Activated CD4-positive, alpha-beta T cell treated with anti-CD3 and anti-CD28 coated beads, Interleukin-2, amount 10 ng/mL, durations not matched to agents 24 days and 14 days (primary cell): ENCODE measurements around the gene BTNL8. TPM values are rescaled to one million over a fixed set of nuclear protein-coding genes. Genes with fewer than 3 reads are reported as not detected.
"Not testable (repeated sequence)": the region's sequence is repeated elsewhere in the genome, so short reads cannot be mapped to it uniquely, and the experiment has no call there.

Source experiments
- DNase-seq: peaks from one replicate; pipeline ENCODE4 v3.0.0; 2022
- H3K27ac Mint-ChIP-seq: one replicate; pipeline ENCODE4 v1.8.0; 2022; ENCODE audit warnings: mild to moderate bottlenecking, mixed read lengths
- H3K27me3 Mint-ChIP-seq: one replicate; pipeline ENCODE4 v1.8.0; 2022; ENCODE audit warnings: mixed read lengths
- H3K36me3 Mint-ChIP-seq: one replicate; pipeline ENCODE4 v1.8.0; 2022; ENCODE audit warnings: low read depth, mild to moderate bottlenecking, mixed read lengths
- H3K4me1 Mint-ChIP-seq: one replicate; pipeline ENCODE4 v1.8.0; 2021; ENCODE audit warnings: mixed read lengths
- H3K4me3 Mint-ChIP-seq: one replicate; pipeline ENCODE4 v1.8.0; 2022; ENCODE audit warnings: mild to moderate bottlenecking, moderate library complexity, mixed read lengths
- H3K9me3 Mint-ChIP-seq: one replicate; pipeline ENCODE4 v1.8.0; 2021; ENCODE audit warnings: mixed read lengths
- intact Hi-C: fragments of 100-400 bp; cut with micrococcal nuclease; formaldehyde crosslinking; loops from one replicate; pipeline ENCODE4 v1.15.1; 2023
- total RNA-seq: library from RNA; stranded (reverse); gene quantifications from 2 replicates; pipeline ENCODE4 v1.2.3, GENCODE V29; 2022

The BTNL8 gene
- total RNA-seq, 1 donor from 2014 or later: not detected

DNA sequence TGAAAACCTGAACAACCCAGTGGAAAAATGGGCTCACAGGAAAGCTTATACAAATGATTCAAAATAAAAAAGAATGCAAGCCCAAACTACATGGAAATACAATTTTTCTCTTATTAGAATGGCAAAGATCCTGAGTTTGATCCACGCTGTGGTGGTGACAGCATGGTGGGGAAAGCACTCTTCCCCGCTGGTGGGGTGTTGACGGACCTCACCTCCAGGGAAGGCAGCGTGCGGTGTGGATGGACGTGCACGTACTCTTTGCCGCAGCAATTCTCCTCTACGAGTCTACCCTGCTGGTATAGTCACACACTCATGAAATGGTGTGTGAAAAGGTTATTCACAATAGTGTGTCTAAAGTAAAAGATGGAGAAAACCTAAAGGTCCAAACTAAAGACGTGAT, 32.0 kb upstream of the BTNL8 start:
- Mint-ChIP-seq H3K27ac (no peak overlapping the region), H3K4me1 (peaks cover 2% of the 10 kb centered on the region), H3K4me3 (no peak overlapping the region), H3K9me3 (no peaks in the 10 kb centered on the region), H3K36me3 (no peaks in the 10 kb centered on the region), H3K27me3 (peaks cover 14% of the 10 kb centered on the region)
- intact Hi-C loops: loop anchor here (10.0 kb wide), 1 partner anchor 398 kb away; the partner anchor contains the start of gene TRIM52
- DNase-seq: no peak

- Mint-ChIP-seq H3K9me3 (no peaks in the 10 kb centered on the region), H3K36me3 (no peaks in the 10 kb centered on the region), H3K27ac (no peak overlapping the region), H3K4me3 (no peak overlapping the region), H3K27me3 (peaks cover 10% of the 10 kb centered on the region), H3K4me1 (peaks cover 6% of the 10 kb centered on the region)
- intact Hi-C loops: loop anchor here (2.0 to 10.0 kb wide), 2 partner anchors 290 to 396 kb away; partner anchors contain the start of gene TRIM52
- DNase-seq: peak; percentile 89
These were observed 30.0 kb upstream of the BTNL8 start for GRCh38 chr5:180868960-180869359.

DNA sequence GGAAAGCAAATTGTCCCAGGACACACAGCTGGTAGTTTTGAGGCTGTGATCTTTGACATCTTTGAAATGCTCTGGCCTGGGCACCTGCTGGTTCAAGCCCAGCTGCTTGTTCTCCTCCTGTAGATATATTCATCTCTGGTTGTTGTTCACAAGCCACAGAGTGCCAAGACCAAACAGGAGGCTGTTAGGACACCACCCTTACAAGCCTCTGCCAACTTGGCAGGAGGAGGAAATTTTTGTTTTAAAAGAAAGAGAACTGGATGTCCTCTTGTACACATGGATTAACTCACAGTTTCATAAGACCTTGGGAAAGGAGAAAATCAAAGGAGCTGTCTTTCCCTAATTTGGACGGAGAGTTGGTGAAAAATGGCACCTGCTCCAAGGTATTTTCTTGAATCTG, 29.4 kb upstream of the BTNL8 start:
- intact Hi-C loops: loop anchor here (2.0 to 10.0 kb wide), 2 partner anchors 289 to 395 kb away; partner anchors contain the start of gene TRIM52
- Mint-ChIP-seq H3K9me3 (no peaks in the 10 kb centered on the region), H3K4me3 (no peak overlapping the region), H3K4me1 (peaks cover 8% of the 10 kb centered on the region), H3K27me3 (peaks cover 10% of the 10 kb centered on the region), H3K27ac (no peak overlapping the region), H3K36me3 (no peaks in the 10 kb centered on the region)
- DNase-seq: no peak

DNA sequence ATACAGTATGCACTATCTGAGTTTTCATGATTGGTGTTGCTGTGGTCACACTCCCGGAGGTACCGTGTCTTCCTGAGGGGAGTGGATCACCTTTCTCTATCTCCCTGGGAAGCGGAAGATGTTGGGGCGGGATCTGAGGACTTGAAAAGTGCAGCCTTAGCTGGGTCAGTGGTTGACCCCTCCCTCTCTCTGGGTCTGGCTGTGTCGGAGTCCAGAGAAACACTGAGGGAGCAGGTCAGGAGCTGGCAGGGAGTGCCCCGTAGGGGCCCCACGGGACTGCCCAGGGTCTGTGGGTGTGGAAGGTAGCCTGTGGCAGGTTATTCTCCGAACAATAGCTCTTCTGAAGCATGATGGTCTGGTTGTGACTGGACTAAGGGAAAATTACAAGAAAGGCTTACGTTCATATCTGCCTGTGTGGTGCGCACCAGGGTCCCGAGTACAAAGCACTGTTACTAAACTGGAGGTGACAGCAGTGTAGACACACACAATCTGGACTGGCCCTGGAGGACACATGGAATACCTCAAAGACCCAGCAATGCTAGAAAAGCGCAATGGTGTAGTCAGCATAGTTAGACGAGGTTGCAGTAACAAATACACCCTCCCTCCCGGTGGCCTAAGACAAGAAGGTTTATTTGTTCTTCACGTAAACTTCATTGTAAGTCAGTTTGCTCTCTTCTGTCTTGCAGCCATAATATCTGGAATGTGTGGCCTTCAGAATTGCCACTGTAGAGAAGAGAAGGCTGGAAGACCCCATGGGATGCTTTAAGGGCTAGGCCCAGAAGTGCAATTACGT, 28.5 kb upstream of the BTNL8 start:
- intact Hi-C loops: no loop called here
- no peaks in the 10 kb centered on the region for H3K9me3 Mint-ChIP-seq
- peaks cover 10% of the 10 kb centered on the region for H3K27me3 Mint-ChIP-seq
- no peak for DNase-seq
- no peak overlapping the region for H3K4me3 Mint-ChIP-seq
- H3K4me1 Mint-ChIP-seq: peaks cover 8% of the 10 kb centered on the region
- no peak overlapping the region for H3K27ac Mint-ChIP-seq
- H3K36me3 Mint-ChIP-seq: no peaks in the 10 kb centered on the region

DNA sequence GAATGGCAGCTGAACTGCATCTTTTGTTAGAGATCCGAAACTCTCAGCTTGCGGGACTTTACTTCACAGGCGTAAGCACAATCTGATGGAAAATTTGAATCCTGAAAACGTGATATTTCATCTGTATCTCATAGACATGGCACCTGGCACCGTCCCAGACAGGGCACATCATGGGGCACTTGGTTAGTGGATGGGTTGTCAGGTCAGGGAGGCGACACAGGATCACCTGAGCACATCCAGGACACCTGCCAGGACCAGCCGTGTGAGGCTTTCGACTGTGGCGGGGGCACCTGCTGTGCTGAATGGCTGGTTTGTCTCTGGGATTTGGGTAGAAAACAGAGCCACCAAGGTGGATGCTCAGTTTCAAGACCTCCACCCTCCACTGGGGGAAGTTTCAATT, 26.5 kb upstream of the BTNL8 start:
- H3K4me3 Mint-ChIP-seq: no peak overlapping the region
- H3K4me1 Mint-ChIP-seq: peaks cover 8% of the 10 kb centered on the region
- H3K27ac Mint-ChIP-seq: no peak overlapping the region
- intact Hi-C loops: no loop called here
- peaks cover 4% of the 10 kb centered on the region for H3K27me3 Mint-ChIP-seq
- H3K36me3 Mint-ChIP-seq: no peaks in the 10 kb centered on the region
- DNase-seq: no peak
- H3K9me3 Mint-ChIP-seq: no peaks in the 10 kb centered on the region

DNA sequence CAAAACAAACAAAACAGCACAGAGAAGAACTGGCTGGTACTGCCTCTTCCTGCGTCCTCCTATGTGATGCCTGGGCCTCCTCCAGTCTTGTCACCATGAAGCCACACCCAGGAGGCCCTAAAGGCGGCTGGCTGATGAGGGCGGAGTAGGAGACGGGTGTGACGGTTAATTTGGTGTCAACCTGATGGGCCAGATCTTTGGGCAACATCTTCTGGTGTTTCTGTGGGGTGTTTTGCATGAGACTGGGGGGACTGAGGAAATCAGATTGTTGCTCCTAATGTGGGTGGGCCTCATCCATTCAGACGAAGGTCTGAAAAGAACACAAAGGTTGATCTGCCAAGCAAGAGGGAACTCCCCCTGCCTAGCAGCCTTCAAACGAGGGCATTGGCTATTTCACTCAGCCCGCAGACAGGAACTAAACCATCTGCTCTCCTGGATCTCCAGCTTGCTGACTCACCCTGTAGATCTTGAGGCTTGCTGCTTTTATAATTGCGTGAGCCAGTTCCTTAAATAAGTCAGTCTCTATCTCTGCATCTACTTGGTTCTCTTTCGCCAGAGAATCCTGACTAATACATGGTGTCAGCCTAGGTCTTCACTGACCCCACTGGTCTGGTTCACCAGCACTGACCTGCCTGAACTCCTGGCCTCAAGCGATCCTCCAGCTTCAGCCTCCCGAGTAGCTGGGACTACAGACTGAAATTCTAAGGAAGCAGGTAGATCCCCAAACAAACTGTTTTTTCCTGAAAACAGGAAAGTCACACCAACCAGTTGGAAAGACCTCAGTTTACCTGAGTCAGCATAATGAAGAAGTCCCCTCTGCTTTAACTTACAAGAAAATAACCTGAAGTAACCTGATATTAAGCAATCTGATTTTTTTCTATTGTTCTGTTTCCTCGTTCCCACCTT, 25.1 kb upstream of the BTNL8 start:
- Mint-ChIP-seq H3K9me3 (no peaks in the 10 kb centered on the region), H3K36me3 (no peaks in the 10 kb centered on the region), H3K4me3 (no peak overlapping the region), H3K27ac (peak overlapping the region; percentile 46), H3K27me3 (peaks cover 2% of the 10 kb centered on the region), H3K4me1 (peaks cover 7% of the 10 kb centered on the region)
- intact Hi-C loops: no loop called here
- peak; percentile 59 for DNase-seq

- H3K9me3 Mint-ChIP-seq: no peaks in the 10 kb centered on the region
- no peak overlapping the region for H3K27ac Mint-ChIP-seq
- peaks cover 6% of the 10 kb centered on the region for H3K4me1 Mint-ChIP-seq
- intact Hi-C loops: no loop called here
- DNase-seq: no peak
- peaks cover 1% of the 10 kb centered on the region for H3K27me3 Mint-ChIP-seq
- no peaks in the 10 kb centered on the region for H3K36me3 Mint-ChIP-seq
- no peak overlapping the region for H3K4me3 Mint-ChIP-seq
These were observed 24.0 kb upstream of the BTNL8 start for GRCh38 chr5:180874804-180875582.

- peaks cover 6% of the 10 kb centered on the region for H3K4me1 Mint-ChIP-seq
- no peaks in the 10 kb centered on the region for H3K9me3 Mint-ChIP-seq
- peaks cover 1% of the 10 kb centered on the region for H3K27me3 Mint-ChIP-seq
- H3K27ac Mint-ChIP-seq: no peak overlapping the region
- no peak overlapping the region for H3K4me3 Mint-ChIP-seq
- H3K36me3 Mint-ChIP-seq: no peaks in the 10 kb centered on the region
- DNase-seq: no peak
- intact Hi-C loops: no loop called here
These were observed 23.0 kb upstream of the BTNL8 start for GRCh38 chr5:180875860-180876426.

- H3K27me3 Mint-ChIP-seq: peaks cover 29% of the 10 kb centered on the region
- H3K9me3 Mint-ChIP-seq, DNase-seq, intact Hi-C loops, H3K36me3 Mint-ChIP-seq, H3K4me1 Mint-ChIP-seq, H3K4me3 Mint-ChIP-seq, H3K27ac Mint-ChIP-seq: not testable (repeated sequence)
These were observed 13.0 kb upstream of the BTNL8 start for GRCh38 chr5:180885845-180886529.

DNA sequence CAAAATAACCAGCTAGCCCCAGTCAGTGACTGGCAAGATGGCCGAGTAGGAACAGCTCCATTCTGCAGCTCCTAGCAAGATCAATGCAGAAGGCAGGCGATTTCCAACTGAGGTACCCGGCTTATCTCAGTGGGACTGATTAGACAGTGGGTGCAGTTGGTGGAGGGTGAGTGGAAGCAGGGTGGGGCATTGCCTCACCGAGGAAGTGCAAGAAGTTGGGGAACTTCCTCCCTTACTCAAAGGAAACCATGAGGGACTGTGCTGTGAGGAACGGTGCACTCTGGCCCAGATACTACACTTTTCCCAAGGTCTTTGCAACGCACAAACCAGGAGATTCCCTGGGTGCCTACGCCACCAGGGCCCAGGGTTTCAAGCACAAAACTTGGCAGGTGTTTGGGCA, 9.6 kb upstream of the BTNL8 start:
- intact Hi-C loops: no loop called here
- DNase-seq: no peak
- peaks cover 25% of the 10 kb centered on the region for H3K27me3 Mint-ChIP-seq
- no peak overlapping the region for H3K4me3 Mint-ChIP-seq
- no peaks in the 10 kb centered on the region for H3K9me3 Mint-ChIP-seq
- H3K4me1 Mint-ChIP-seq: no peaks in the 10 kb centered on the region
- no peaks in the 10 kb centered on the region for H3K36me3 Mint-ChIP-seq
- H3K27ac Mint-ChIP-seq: no peak overlapping the region

DNA sequence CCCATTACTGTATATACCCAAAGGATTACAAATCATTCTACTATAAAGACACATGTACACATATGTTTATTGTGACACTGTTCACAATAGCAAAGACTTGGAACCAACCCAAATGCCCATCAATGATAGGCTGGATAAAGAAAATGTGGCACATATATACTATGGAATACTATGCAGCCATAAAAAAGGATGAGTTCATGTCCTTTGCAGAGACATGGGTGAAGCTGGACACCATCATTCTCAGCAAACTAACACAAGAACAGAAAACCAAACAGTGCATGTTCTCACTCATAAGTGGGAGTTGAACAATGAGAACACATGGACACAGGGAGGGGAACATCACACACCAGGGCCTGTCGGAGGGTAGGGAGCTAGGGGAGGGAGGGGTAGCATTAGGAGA, 3.6 kb upstream of the BTNL8 start:
- peaks cover 18% of the 10 kb centered on the region for H3K27me3 Mint-ChIP-seq
- H3K4me1 Mint-ChIP-seq, H3K36me3 Mint-ChIP-seq, H3K27ac Mint-ChIP-seq, H3K9me3 Mint-ChIP-seq, DNase-seq, H3K4me3 Mint-ChIP-seq, intact Hi-C loops: not testable (repeated sequence)

- Mint-ChIP-seq H3K36me3 (no peaks in the 10 kb centered on the region), H3K9me3 (no peaks in the 10 kb centered on the region), H3K27ac (no peak overlapping the region), H3K27me3 (no peaks in the 10 kb centered on the region), H3K4me1 (no peaks in the 10 kb centered on the region), H3K4me3 (no peak overlapping the region)
- DNase-seq: no peak
- intact Hi-C loops: no loop called here
These were observed 1.2 kb downstream of the BTNL8 start for GRCh38 chr5:180900178-180900577.
